HG03097 (cell line): ENCODE data around the gene ZC3HAV1L.
"Not testable (repeated sequence)": the region's sequence is repeated elsewhere in the genome, so short reads cannot be mapped to it uniquely, and the experiment has no call there.

ENCODE experiments used
- ATAC-seq: cut with Tn5 transposase; IDR thresholded peaks from one replicate; pipeline ENCODE4 v1.9.1; 2021; ENCODE audit not compliant: unreplicated experiment, low FRiP score

The ZC3HAV1L gene

DNA sequence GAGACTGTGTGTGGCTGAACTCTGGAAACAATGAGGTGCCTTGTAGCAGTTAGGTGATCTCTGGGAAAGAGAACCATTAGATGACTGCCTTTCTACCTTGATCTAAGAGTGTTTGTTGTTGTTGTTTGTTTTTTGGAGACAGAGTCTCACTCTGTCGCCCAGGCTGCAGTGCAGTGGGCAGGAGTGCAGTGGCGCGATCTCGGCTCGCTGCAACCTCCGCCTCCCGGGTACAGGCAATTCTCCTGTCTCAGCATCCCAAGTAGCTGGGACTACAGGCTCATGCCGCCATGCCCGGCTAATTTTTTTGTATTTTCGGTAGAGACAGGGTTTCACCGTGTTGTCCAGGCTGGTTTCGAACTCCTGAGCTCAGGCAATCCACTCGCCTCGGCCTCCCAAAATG lies 18.8 kb upstream of the ZC3HAV1L start:
- not testable (repeated sequence) for ATAC-seq

DNA sequence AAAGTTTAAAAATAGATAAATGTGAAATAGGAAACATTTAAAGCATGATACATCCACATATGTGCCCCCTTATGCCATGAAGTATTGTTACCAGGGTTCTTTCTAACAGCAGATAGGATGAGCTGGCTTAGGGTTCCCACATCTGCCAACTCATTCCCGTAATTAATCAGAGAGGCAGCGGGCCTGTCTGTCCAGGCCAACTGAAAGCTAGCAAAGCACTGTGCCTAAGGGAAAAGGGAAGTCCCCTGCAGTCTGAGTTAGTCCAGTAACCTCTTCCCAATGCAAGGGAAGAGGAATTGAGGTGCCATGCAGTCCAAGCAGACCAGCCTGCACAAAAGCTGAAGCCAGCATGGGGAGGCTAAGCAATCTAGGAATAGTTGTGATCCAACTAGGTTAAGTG lies 18.3 kb upstream of the ZC3HAV1L start:
- no peak for ATAC-seq

DNA sequence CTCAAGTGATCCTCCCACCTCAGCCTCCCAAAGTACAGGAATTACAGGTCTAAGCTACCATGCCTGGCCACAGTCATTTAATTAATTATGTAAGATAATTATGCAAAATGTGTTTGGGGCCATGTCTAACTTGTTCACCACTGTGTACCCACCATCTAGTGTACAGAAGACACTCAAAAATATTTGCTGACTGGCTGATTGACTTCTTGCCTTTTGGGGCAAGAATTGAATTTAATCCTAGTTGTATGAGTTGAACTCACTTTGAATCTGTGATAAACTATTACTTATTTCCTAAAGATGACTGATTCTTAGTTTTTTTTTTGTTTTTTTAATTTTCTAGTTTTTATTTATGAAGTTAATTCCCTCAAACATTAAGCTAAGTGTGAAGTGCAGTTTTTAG lies 15.8 kb upstream of the ZC3HAV1L start:
- no peak for ATAC-seq

- no peak for ATAC-seq
These were observed 14.1 kb upstream of the ZC3HAV1L start for GRCh38 chr7:139049936-139050335.

DNA sequence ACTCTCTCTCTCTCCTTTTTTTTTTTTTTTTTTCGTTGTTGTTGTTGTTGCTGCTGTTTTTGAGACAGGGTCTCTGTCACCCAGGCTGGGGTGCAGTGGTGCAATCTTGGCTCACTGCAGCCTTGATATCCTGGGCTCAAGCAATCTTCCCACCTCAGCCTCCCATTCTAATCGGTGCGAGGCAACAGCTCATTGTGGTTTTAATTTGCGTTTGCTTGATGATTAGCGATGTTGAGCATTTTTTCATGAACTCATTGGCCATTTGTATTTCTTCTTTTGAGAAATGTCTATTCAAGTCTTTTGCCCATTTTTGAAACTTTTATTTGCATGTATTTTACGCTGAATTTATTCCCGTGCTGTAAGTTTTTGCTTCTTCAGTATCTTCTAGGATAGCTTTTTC lies 13.3 kb upstream of the ZC3HAV1L start:
- ATAC-seq = no peak

DNA sequence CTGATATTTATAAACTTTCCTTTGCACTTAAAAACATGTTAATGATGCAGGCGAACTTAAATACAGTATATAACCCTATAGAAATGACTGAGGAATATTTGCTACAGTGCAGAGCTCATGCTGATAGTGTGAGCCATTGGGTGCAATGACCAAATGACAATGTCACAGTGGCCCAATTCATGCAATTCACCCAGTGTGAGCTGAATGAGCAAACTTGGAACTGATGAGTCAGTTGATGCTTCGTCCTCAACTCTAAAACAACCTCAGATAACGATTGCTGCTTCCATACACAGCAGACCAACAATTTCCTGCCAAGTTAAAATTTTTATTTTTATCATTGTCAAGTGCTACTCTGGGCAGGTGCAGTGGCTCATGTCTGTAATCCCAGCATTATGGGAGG lies 12.1 kb upstream of the ZC3HAV1L start:
- ATAC-seq = no peak

DNA sequence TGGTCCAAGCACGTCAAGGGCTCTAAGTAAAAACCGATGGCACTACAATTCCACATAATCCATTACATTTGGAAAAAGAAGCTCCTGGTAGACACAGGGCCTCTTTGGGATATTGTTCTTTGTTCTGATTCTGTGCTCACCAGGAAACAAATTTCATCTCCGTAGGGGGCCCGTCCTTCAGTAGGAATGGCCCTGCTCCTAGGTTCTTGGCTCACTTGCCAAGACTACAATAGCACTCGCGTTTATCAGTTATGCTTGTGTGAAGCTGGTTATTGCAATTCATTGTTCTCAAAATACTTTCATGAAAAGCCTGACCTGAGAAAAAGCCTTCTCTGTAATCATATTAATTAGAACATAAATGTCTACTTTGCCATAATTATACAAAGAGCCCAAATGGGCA lies 10.3 kb upstream of the ZC3HAV1L start:
- ATAC-seq = no peak

DNA sequence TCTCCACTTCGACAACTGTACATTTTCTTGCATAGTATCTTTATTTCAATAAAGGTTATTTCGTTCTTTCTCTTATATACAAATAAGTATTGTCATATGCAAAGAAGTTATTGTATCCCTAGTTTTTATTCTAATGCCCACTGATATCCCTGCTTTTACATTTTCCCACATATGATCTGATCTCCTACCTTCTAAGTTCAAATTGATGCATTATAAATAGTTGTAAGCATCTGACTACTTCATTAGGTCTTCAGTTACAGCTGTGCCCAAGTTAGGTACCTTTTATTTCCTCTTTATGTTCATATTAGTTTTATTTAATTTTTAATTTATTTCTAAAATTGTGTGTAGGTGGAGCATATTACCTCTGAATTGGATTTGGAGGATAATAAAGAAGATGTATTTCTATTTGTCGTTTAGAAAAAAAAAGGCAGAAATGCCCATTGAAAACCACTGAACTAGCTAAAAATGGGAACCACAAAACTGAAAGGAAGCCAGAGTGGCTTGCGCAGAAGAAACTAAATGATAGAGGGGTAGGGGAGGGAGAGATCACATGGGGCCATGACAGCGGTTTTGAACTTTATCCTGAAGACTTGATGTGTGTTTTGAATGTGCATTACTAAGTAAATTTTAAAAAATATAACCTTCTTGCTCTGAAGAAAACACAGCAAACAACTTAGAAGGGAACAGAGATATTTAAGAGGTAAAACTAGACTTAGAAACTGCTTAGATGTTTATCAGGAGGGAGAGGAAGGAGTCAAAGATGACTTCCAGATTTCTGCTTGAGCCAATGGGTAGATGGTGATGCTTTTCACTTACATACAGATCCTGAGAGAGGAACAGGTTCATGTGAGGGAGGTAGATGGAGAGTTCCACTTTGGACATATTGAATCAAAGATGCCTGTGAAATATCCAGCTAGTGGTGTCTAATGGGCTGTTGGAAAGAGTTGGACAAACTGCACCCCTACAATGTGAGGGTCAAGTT lies 9.3 kb upstream of the ZC3HAV1L start:
- no peak for ATAC-seq

DNA sequence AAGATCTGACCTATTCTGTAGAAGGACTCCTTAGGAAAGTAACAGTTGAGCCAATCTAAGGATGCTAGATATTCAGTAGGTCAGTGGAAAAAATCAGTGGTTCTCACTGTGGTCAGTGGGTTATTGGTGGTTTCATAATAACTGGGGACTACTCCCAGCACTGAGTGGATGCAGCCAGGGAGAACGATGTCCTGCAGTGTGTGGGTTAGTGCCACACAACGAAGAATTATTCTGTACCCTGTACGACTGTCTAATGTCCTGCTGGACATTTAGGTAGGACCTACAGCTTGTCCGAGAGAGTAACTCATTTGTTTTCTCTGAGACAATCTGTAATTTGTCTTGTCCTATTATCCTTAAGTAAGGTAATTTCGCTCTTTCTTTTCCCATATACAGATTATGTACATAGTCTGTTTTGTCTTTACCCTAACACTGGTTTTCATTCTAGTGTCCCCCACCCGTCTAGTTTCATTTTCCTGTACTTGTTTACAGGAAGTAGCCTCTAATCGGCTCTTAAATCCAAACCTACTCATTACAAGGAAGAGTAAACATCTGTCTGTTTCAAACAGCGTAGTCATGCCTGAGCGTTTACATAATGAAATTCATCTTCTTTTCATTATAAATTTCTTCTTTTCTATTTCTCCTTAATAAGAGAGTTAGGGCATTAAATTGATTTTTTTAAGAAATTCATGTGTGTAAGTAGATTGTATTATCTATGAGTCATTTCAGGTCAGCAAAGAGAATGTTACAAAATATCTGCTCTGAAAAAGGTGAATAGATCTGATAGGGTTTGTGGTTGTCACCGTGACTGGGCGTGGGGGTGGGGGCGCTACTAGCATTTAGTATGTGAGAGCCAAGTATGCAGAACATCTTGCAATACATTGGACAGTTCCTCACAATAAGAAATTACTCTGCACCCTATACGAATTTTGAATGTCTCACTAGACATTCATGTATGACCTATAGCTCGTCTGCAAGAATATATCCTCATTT lies 8.3 kb upstream of the ZC3HAV1L start:
- ATAC-seq = peak; percentile 65

- no peak for ATAC-seq
These were observed 5.7 kb upstream of the ZC3HAV1L start for GRCh38 chr7:139041378-139042085.

- ATAC-seq = no peak
These were observed 2.8 kb upstream of the ZC3HAV1L start for GRCh38 chr7:139038691-139039090.

DNA sequence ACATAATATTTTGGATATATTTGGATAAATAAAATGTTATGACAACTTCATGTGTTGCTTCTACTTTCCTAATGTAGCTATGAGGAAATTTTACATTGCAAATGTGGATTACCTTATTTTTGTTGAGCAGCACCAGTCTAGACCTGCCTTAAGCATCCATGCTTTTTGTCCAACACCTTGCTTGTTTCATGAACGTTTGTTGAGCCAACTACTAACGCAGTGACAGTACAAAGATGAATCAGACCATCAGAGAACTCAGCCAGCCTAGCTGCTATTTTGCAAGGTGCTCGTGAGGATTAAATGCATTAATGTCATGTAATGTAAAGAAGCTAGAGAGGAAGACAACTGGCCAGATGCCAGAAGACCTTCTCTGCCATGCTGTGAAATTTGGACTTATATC lies 1.1 kb upstream of the ZC3HAV1L start:
- ATAC-seq = no peak

- peak; percentile 30 for ATAC-seq
These were observed 822 bp downstream of the ZC3HAV1L start for GRCh38 chr7:139034855-139035585.

DNA sequence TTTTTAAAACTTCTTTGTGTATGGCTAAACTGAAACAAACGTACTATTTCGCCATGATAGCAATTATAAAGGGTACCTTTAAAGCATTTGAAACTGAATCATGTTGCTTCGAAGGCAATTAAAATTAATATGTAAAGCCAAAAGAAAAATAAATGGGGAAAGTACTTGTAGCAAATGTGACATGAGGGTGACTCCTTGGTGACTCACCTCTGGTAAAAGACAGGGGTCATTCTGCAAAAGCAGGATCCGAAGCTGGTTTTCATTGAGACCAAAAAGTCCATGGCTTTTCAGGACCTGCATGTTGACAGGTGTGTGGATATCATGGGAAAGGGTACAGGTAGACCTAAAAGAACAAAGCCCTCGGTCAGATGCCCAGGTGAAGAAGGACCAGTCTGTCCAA lies 1.5 kb downstream of the ZC3HAV1L start:
- ATAC-seq = no peak

DNA sequence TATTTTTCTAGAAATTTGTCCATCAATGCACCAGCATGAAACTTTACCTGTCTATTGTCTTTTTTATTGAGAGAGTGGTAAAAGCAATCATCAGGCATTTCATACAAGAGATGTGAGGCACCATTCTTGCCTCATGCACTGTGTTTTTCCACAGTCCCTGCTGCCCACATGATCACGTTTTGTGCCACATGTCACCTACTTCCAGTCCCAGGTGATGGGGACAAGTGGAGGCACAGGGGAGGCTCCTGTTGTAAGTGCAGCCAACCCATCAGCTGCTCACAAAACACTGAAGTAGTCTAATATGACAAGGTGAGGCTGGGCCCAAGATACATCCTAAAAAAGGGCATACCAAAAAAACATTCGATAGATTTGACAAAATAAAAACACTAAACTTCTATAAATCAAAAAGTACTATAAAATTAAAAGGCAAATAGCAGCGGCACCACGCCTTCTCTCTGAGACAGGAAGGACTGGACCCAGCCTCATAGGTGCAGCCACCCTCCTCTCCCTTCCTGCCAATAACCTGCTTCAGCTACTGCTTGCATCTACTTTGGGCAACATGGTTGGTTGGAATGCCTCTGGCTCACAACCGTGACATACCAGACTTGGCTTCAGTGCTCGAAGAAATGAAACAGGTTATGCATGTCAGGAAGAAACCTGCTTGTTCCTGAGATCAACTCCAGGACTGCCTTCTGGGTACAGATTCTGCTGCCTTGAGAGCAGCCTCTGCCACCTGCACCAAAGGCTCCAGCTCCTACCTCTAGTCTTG lies 2.3 kb downstream of the ZC3HAV1L start:
- no peak for ATAC-seq

GRCh38 chr7:139032473-139032872 lies 3.4 kb downstream of the ZC3HAV1L start:
- ATAC-seq = no peak

DNA sequence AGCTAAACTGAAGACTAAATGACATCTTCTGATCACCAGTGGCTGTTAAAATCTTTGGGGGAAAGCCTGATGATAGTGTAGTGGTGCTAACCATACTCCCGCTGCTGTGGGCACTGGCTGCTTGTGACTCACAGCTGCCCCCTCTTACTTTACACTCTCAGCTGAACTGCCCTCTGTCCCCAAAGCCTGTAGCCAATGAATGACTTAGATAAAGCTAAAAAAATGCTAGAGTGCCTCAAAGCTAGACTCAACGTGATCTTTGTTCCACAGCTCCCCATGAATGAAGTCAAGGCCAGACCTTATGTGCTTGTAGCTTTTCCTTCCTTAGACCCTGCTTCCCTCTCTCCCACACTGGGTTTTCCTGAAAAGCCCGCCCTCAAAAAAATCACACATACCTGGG lies 6.5 kb downstream of the ZC3HAV1L start:
- no peak for ATAC-seq

DNA sequence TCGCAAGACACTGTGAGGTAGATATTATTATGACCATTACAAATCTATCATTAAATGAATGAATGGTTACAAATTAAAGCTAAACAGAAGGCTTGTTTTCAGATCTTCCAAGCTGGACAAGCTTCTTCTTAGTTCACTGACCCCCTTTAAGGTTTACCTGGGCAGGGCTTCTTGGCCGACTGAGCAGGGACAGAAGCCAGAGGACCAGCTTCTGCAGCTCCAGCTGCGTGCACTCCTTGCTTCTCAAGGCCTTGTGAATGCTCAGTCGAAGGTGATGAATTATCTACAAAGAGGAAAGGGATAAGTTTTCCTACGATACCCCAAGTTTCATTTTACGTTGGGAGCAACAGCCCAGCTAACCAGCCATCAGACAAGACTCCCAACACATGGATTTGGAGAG lies 9.3 kb downstream of the ZC3HAV1L start:
- ATAC-seq = no peak

- ATAC-seq = not testable (repeated sequence)
These were observed 10.0 kb downstream of the ZC3HAV1L start for GRCh38 chr7:139025861-139026260.
